PC-3 (cell line): ENCODE measurements around the gene PAGR1. TPM values are rescaled to one million over a fixed set of nuclear protein-coding genes. Genes with fewer than 3 reads are reported as not detected.
"Not testable (repeated sequence)": the region's sequence is repeated elsewhere in the genome, so short reads cannot be mapped to it uniquely, and the experiment has no call there.

ENCODE experiments used
- ATAC-seq: fragments of 200-7000 bp; cut with Tn5 transposase; 2 replicates; pipeline ENCODE4 v1.9.1; 2020; ENCODE audit warnings: mild to moderate bottlenecking, moderate library complexity
- BruUV-seq: library from RNA; stranded (reverse); fragments of 400-500 nt; replicated peaks from 2 replicates; lab custom pipeline; 2021; lab: Mats Ljungman, UMichigan
- CTCF ChIA-PET: fragments of 300-600 bp; sonication (Branson Sonifier 250); formaldehyde crosslinking; loops from one replicate; lab custom pipeline; 2022; ENCODE audit warnings: antibody characterized with exemption; lab: Charles Lee
- POLR2A ChIA-PET: fragments of 300-600 bp; sonication (Branson Sonifier 250); formaldehyde crosslinking; loops from one replicate; lab custom pipeline; 2022; ENCODE audit warnings: antibody characterized with exemption; ENCODE audit not compliant: unreplicated experiment; lab: Charles Lee
- DNase-seq: peaks from one replicate; pipeline ENCODE4 v3.0.0-alpha.2; 2015
- H2AFZ ChIP-seq: fragments of 300-600 bp; sonication (generic); 2 replicates; pipeline ENCODE4 v1.6.0; 2016; ENCODE audit warnings: antibody characterized with exemption, low read length
- H3F3A ChIP-seq: fragments of 300-600 bp; sonication (generic); one replicate; pipeline ENCODE4 v1.6.0; 2017; ENCODE audit warnings: antibody characterized with exemption, low read length, control low read depth, mild to moderate bottlenecking; ENCODE audit not compliant: unreplicated experiment
- H3K27ac ChIP-seq: fragments of 300-600 bp; sonication (generic); 2 replicates; pipeline ENCODE4 v1.5.1; 2016; ENCODE audit warnings: mild to moderate bottlenecking, low read length
- H3K27me3 ChIP-seq: fragments of 300-600 bp; sonication (generic); 2 replicates; pipeline ENCODE4 v1.6.1; 2016; ENCODE audit warnings: low read length, mixed read lengths
- H3K36me3 ChIP-seq: fragments of 300-600 bp; sonication (generic); 2 replicates; pipeline ENCODE4 v1.6.1; 2016; ENCODE audit warnings: low read depth, mixed run types, low read length, mixed read lengths
- H3K4me1 ChIP-seq: fragments of 300-600 bp; sonication (generic); 2 replicates; pipeline ENCODE4 v1.5.1; 2016; ENCODE audit warnings: low read length; ENCODE audit not compliant: insufficient read depth
- H3K4me2 ChIP-seq: fragments of 300-600 bp; sonication (generic); 2 replicates; pipeline ENCODE4 v1.6.0; 2016; ENCODE audit warnings: low read length
- H3K4me3 ChIP-seq: fragments of 300-600 bp; sonication (generic); 2 replicates; pipeline ENCODE4 v1.5.1; 2016; ENCODE audit warnings: mild to moderate bottlenecking, low read length, mixed read lengths
- H3K79me2 ChIP-seq: fragments of 300-600 bp; sonication (generic); 2 replicates; pipeline ENCODE4 v1.6.1; 2017; ENCODE audit warnings: low read length, mixed read lengths
- H3K9ac ChIP-seq: fragments of 300-600 bp; sonication (generic); 2 replicates; pipeline ENCODE4 v1.6.0; 2016; ENCODE audit warnings: mild to moderate bottlenecking, low read length
- H3K9me2 ChIP-seq: fragments of 300-600 bp; sonication (generic); replicated peaks from 2 replicates; pipeline ENCODE4 v1.6.1; 2016; ENCODE audit warnings: mixed run types, low read length, mixed read lengths
- H3K9me3 ChIP-seq: fragments of 300-600 bp; sonication (generic); 2 replicates; pipeline ENCODE4 v1.6.1; 2016; ENCODE audit warnings: low read length, mixed read lengths
- H4K20me1 ChIP-seq: fragments of 300-600 bp; sonication (generic); 2 replicates; pipeline ENCODE4 v1.6.1; 2016; ENCODE audit warnings: low read length, mixed read lengths
- CTCF ChIP-seq: fragments of 300-600 bp; sonication (generic); conservative IDR thresholded peaks from 2 replicates; pipeline ENCODE4 v1.5.1; 2017; ENCODE audit warnings: antibody characterized with exemption, low read depth, mild to moderate bottlenecking, low read length
- EZH2 ChIP-seq: fragments of 300-600 bp; sonication (generic); IDR thresholded peaks from one replicate; pipeline ENCODE4 v1.6.1; 2017; ENCODE audit warnings: antibody characterized with exemption, mild to moderate bottlenecking, low read length; ENCODE audit not compliant: unreplicated experiment
- EZH2phosphoT487 ChIP-seq: fragments of 300-600 bp; sonication (generic); IDR thresholded peaks from 2 replicates; pipeline ENCODE4 v1.6.1; 2018; ENCODE audit warnings: mild to moderate bottlenecking, antibody characterized with exemption, low read length, borderline replicate concordance
- intact Hi-C: fragments of 100-400 bp; cut with micrococcal nuclease; formaldehyde crosslinking; loops from 2 replicates; pipeline ENCODE4 v1.9.0; 2023
- total RNA-seq: library from RNA; depleted of rRNA; stranded (reverse); fragments of >200 nt; gene quantifications from 2 replicates; pipeline ENCODE4 v1.2.3, GENCODE V29; 2014

Gene PAGR1
- total RNA-seq, 1 experiment from 2014 or later = 53.8 TPM

- intact Hi-C loops = no loop called here
- H3K4me2 ChIP-seq = no peak overlapping the region
- no peak for DNase-seq
- CTCF ChIA-PET = no interaction called here
- no peak overlapping the region for H3K4me3 ChIP-seq
- H4K20me1 ChIP-seq = no peaks in the 10 kb centered on the region
- H3K9ac ChIP-seq = no peak overlapping the region
- TF ChIP-seq CTCF (no peak), EZH2phosphoT487 (no peak), EZH2 (no peak)
- peaks cover 42% of the 10 kb centered on the region for H3K4me1 ChIP-seq
- no peak overlapping the region for H2AFZ ChIP-seq
- H3K27me3 ChIP-seq = no peaks in the 10 kb centered on the region
- H3K79me2 ChIP-seq = peaks cover 6% of the 10 kb centered on the region
- H3K9me3 ChIP-seq = no peaks in the 10 kb centered on the region
- no peak for ATAC-seq
- no peaks in the 10 kb centered on the region for H3K9me2 ChIP-seq
- no TSS peak for BruUV-seq
- no peaks in the 10 kb centered on the region for H3K36me3 ChIP-seq
- H3F3A ChIP-seq = no peaks in the 10 kb centered on the region
- POLR2A ChIA-PET = interaction anchor here (0.7 kb wide), 1 partner anchor 22 kb away, joined by 14 read pairs; no protein-coding TSS in a partner anchor
- H3K27ac ChIP-seq = peak overlapping the region; percentile 94
Observed at GRCh38 chr16:29826342-29826695, 10.4 kb downstream of the PAGR1 start.

GRCh38 chr16:29830774-29831173 is 14.8 kb downstream of the PAGR1 start:
- TF ChIP-seq EZH2 (no peak), EZH2phosphoT487 (no peak), CTCF (no peak)

GRCh38 chr16:29831490-29831889 is 15.5 kb downstream of the PAGR1 start:
- Histone ChIP-seq H3K36me3 (no peaks in the 10 kb centered on the region), H4K20me1 (no peaks in the 10 kb centered on the region), H3K9me2 (no peaks in the 10 kb centered on the region), H3K9me3 (no peaks in the 10 kb centered on the region), H3K4me2 (no peak overlapping the region), H3F3A (no peaks in the 10 kb centered on the region), H3K4me3 (no peak overlapping the region), H3K27me3 (no peaks in the 10 kb centered on the region), H2AFZ (no peak overlapping the region), H3K27ac (no peak overlapping the region), H3K4me1 (peaks cover 4% of the 10 kb centered on the region; the same call in 1 of the 2 replicates), H3K79me2 (no peaks in the 10 kb centered on the region), H3K9ac (no peak overlapping the region)
- ATAC-seq (no peak), DNase-seq (no peak)
- CTCF ChIA-PET = no interaction called here
- TF ChIP-seq CTCF = no peak
- intact Hi-C loops = no loop called here
- POLR2A ChIA-PET = no interaction called here
- no TSS peak for BruUV-seq

More at GRCh38 chr16:29830774-29831173, 14.8 kb downstream of the PAGR1 start:
- intact Hi-C loops = no loop called here
- CTCF ChIA-PET = no interaction called here
- Histone ChIP-seq H3K4me3 (no peak overlapping the region), H3K27ac (no peak overlapping the region), H3K79me2 (no peaks in the 10 kb centered on the region), H3K9ac (no peak overlapping the region), H3K9me3 (no peaks in the 10 kb centered on the region), H3K27me3 (no peaks in the 10 kb centered on the region), H2AFZ (no peak overlapping the region), H3K4me2 (no peak overlapping the region), H3K36me3 (no peaks in the 10 kb centered on the region), H3K4me1 (peaks cover 10% of the 10 kb centered on the region), H3F3A (no peaks in the 10 kb centered on the region), H3K9me2 (no peaks in the 10 kb centered on the region), H4K20me1 (no peaks in the 10 kb centered on the region)
- POLR2A ChIA-PET = no interaction called here
- BruUV-seq = no TSS peak
- no peak for DNase-seq
- ATAC-seq = no peak

GRCh38 chr16:29833219-29833618 is 17.3 kb downstream of the PAGR1 start:
- DNase-seq, H3K4me3 ChIP-seq, H4K20me1 ChIP-seq, POLR2A ChIA-PET, H3K79me2 ChIP-seq, H3K4me1 ChIP-seq, H3K9me3 ChIP-seq, H3K27me3 ChIP-seq, ATAC-seq, CTCF ChIA-PET, H3K9me2 ChIP-seq, intact Hi-C loops, H3K4me2 ChIP-seq, H3K36me3 ChIP-seq, BruUV-seq, H3K9ac ChIP-seq, H3K27ac ChIP-seq, H2AFZ ChIP-seq, H3F3A ChIP-seq: not testable (repeated sequence)
